Ishikawa (cell line): Measurements from ENCODE around the gene CAMK1D.

Source experiments
- CEBPB ChIP-seq: IDR thresholded peaks from 2 replicates; pipeline ENCODE4 v1.6.1; 2012
- EGR1 ChIP-seq: IDR thresholded peaks from 2 replicates; pipeline ENCODE4 v1.6.1; 2012
- MAX ChIP-seq: IDR thresholded peaks from 2 replicates; pipeline ENCODE4 v1.6.1; 2012
- REST ChIP-seq: IDR thresholded peaks from 2 replicates; pipeline ENCODE4 v1.6.1; 2012; ENCODE audit warnings: low read depth, mild to moderate bottlenecking
- TAF1 ChIP-seq: IDR thresholded peaks from 2 replicates; pipeline ENCODE4 v1.6.1; 2012; ENCODE audit warnings: low read depth, mild to moderate bottlenecking
- USF1 ChIP-seq: IDR thresholded peaks from 2 replicates; pipeline ENCODE4 v1.6.1; 2012
- YY1 ChIP-seq: IDR thresholded peaks from 2 replicates; pipeline ENCODE4 v1.6.1; 2012; ENCODE audit warnings: low read depth

- no peak for TF ChIP-seq REST
- no peak for TF ChIP-seq CEBPB
- TF ChIP-seq USF1: no peak
- no peak for TF ChIP-seq YY1
- no peak for TF ChIP-seq MAX
- TF ChIP-seq EGR1: no peak
- TF ChIP-seq TAF1: no peak
These were observed 41.4 kb downstream of the CAMK1D start for GRCh38 chr10:12390733-12391132.
